ENCODE measurements around the gene EIF4EBP2. TPM values are rescaled to one million over a fixed set of nuclear protein-coding genes. Genes with fewer than 3 reads are reported as not detected.

EIF4EBP2 gene
- total and polyA plus RNA-seq, 2 of the 13 experiments (the other 11 are each of a cell fraction or from before 2014, with no cell fraction given), result 16.9 to 22.0 TPM

GRCh38 chr10:70381471-70382421 lies 22.2 kb upstream of the EIF4EBP2 start (continued):
- TF ChIP-seq ZFYVE20 (CRISPR knock-in tag; IDR thresholded peaks at IDR 0.05; ENCODE audit: borderline replicate concordance, low read depth) (no peak), ZNF101 (CRISPR knock-in tag; IDR thresholded peaks at IDR 0.05; ENCODE audit: borderline replicate concordance, low read depth) (no peak), DRAP1 (CRISPR knock-in tag; IDR thresholded peaks at IDR 0.05) (no peak), SRSF9 (IDR thresholded peaks at IDR 0.05; ENCODE audit: borderline replicate concordance, insufficient read depth, low read depth, low read length, poor library complexity, severe bottlenecking) (no peak), FOXC1 (CRISPR knock-in tag; IDR thresholded peaks at IDR 0.05; ENCODE audit: borderline replicate concordance) (no peak), ZNF468 (CRISPR knock-in tag; IDR thresholded peaks at IDR 0.05) (no peak), ZNF740 (CRISPR knock-in tag; IDR thresholded peaks at IDR 0.05) (no peak), AHDC1 (CRISPR knock-in tag; IDR thresholded peaks at IDR 0.05; ENCODE audit: borderline replicate concordance) (no peak), CERS6 (CRISPR knock-in tag; IDR thresholded peaks at IDR 0.05) (no peak), ZFY (CRISPR knock-in tag; IDR thresholded peaks at IDR 0.05) (peak; percentile 44; the same call in 1 of the 2 replicates), HBP1 (CRISPR knock-in tag; IDR thresholded peaks at IDR 0.05; ENCODE audit: low read depth) (no peak), DZIP1 (CRISPR knock-in tag; IDR thresholded peaks at IDR 0.05) (peak; percentile 89; the same call in 1 of the 2 replicates), ZNF619 (CRISPR knock-in tag; IDR thresholded peaks at IDR 0.05) (0 out of 2 replicates have a peak, but pooled peaks have one; percentile 17), RFX5 (IDR thresholded peaks at IDR 0.05; ENCODE audit: low read depth, low read length) (no peak), PPARG (CRISPR knock-in tag; conservative IDR thresholded peaks at IDR 0.05) (no peak)
